Measurements from ENCODE around the gene CFAP90. TPM values are rescaled to one million over a fixed set of nuclear protein-coding genes. Genes with fewer than 3 reads are reported as not detected.

CFAP90 gene
- total RNA-seq, 4 donors from 2014 or later, result not detected

GRCh38 chr5:7875151-7875550 lies 24.2 kb upstream of the CFAP90 start:
- Histone ChIP-seq H3K4me1 (peaks cover 16 to 23% of the 10 kb centered on the region in 2 donors), H3K27ac (no peak overlapping the region), H3K4me3 (no peak overlapping the region), H3K36me3 (peaks cover 0 to 56% of the 10 kb centered on the region in 2 donors), H3K9me3 (no peaks in the 10 kb centered on the region), H3K27me3 (no peaks in the 10 kb centered on the region)
- no peak for TF ChIP-seq CTCF (IDR thresholded peaks at IDR 0.05 in 4 of 5, conservative IDR thresholded peaks at IDR 0.05 in 1 of 5)
- TF ChIP-seq POLR2A (IDR thresholded peaks at IDR 0.05), result no peak
- intact Hi-C loops (cut with DNase I; ENCODE audit: low total_unique reads) (no loop called here), in situ Hi-C loops (cut with MboI; ENCODE audit: low sequenced_read_pairs in 4 of 4) (no loop called here)
- ATAC-seq (no peak), DNase-seq (no peak)

DNA sequence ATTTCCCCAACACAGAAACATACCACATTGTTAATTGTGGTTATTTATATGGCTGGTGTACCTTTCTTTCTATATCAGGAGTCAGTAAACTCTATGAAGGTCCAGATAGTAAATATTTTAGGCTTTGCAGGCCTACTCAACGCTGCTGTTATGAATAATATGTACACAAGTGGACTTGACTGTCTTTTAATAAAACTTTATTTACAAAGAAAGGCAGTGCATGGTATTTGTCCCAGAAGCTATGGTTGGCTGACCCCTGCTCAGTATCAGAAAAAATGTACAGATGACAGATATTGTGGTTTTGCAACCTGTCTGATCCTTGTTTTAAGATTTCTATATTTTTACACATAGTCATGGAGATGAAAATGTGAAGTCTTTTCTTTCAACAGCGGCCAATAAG lies 23.7 kb upstream of the CFAP90 start:
- TF ChIP-seq CTCF (IDR thresholded peaks at IDR 0.05 in 4 of 5, conservative IDR thresholded peaks at IDR 0.05 in 1 of 5), result no peak
- no peak for TF ChIP-seq POLR2A (IDR thresholded peaks at IDR 0.05)
- Histone ChIP-seq H3K36me3 (peaks cover 0 to 52% of the 10 kb centered on the region in 2 donors), H3K4me3 (no peak overlapping the region), H3K27ac (no peak overlapping the region), H3K4me1 (peaks cover 21 to 28% of the 10 kb centered on the region in 2 donors), H3K27me3 (no peaks in the 10 kb centered on the region), H3K9me3 (no peaks in the 10 kb centered on the region)
- intact Hi-C loops (cut with DNase I; ENCODE audit: low total_unique reads) (no loop called here), in situ Hi-C loops (cut with MboI; ENCODE audit: low sequenced_read_pairs in 4 of 4) (loop anchor here in 2 of 4 donors (25.0 kb wide), 2 partner anchors 588 to 1237 kb away; partner anchors contain the start of genes NSUN2 (in 2 of the 2) and SRD5A1 (in 2 of the 2))
- DNase-seq (no peak), ATAC-seq (no peak)

DNA sequence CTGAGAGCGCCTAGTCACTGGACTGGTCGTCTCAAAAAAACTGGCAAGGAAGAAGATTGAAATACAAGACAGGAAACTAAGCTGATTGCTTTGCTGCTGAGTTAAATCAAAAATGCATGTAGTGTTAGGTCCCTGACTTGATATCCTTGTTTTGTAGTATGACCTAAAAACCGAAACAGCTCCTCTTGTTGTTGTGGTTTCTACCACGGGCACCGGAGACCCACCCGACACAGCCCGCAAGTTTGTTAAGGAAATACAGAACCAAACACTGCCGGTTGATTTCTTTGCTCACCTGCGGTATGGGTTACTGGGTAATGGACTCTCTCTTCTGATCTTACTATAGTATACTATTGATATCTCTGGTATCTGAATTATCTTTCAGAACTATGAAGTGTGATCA lies 22.3 kb upstream of the CFAP90 start:
- in situ Hi-C loops (cut with MboI; ENCODE audit: low sequenced_read_pairs in 4 of 4), result loop anchor here in 2 of 4 donors (25.0 kb wide), 2 partner anchors 589 to 1236 kb away; partner anchors contain the start of genes NSUN2 (in 2 of the 2) and SRD5A1 (in 2 of the 2)
- Histone ChIP-seq H3K27me3 (no peaks in the 10 kb centered on the region), H3K36me3 (peaks cover 0 to 41% of the 10 kb centered on the region in 2 donors), H3K4me1 (peaks cover 21 to 29% of the 10 kb centered on the region in 2 donors), H3K4me3 (no peak overlapping the region), H3K9me3 (no peaks in the 10 kb centered on the region), H3K27ac (no peak overlapping the region)
- DNase-seq (no peak), ATAC-seq (no peak)
- TF ChIP-seq CTCF (IDR thresholded peaks at IDR 0.05 in 4 of 5, conservative IDR thresholded peaks at IDR 0.05 in 1 of 5) (no peak), POLR2A (IDR thresholded peaks at IDR 0.05) (no peak)
- intact Hi-C loops (cut with DNase I; ENCODE audit: low total_unique reads), result no loop called here

- Histone ChIP-seq H3K4me1 (peaks cover 23 to 35% of the 10 kb centered on the region in 2 donors), H3K9me3 (no peaks in the 10 kb centered on the region), H3K4me3 (no peak overlapping the region), H3K27me3 (no peaks in the 10 kb centered on the region), H3K27ac (no peak overlapping the region), H3K36me3 (peaks cover 0 to 35% of the 10 kb centered on the region in 2 donors)
- ATAC-seq (no peak), DNase-seq (no peak)
- in situ Hi-C loops (cut with MboI; ENCODE audit: low sequenced_read_pairs in 4 of 4), result loop anchor here in 2 of 4 donors (25.0 kb wide), 2 partner anchors 590 to 1235 kb away; partner anchors contain the start of genes NSUN2 (in 2 of the 2) and SRD5A1 (in 2 of the 2)
- TF ChIP-seq POLR2A (IDR thresholded peaks at IDR 0.05), result no peak
- TF ChIP-seq CTCF (IDR thresholded peaks at IDR 0.05 in 4 of 5, conservative IDR thresholded peaks at IDR 0.05 in 1 of 5), result no peak
- intact Hi-C loops (cut with DNase I; ENCODE audit: low total_unique reads), result no loop called here
Measured at GRCh38 chr5:7872517-7873130, 21.7 kb upstream of the CFAP90 start.

All from gastrocnemius medialis (tissue), 4 donors.